WTC11 (cell line): ENCODE data around the gene GRM7.

Source experiments
- ARID4B ChIP-seq: sonication (generic); formaldehyde crosslinking; IDR thresholded peaks from 2 replicates; pipeline ENCODE4 v1.8.0; 2023; ENCODE audit warnings: missing genetic modification reagents, mild to moderate bottlenecking, borderline replicate concordance
- CBFB ChIP-seq: sonication (generic); formaldehyde crosslinking; IDR thresholded peaks from 2 replicates; pipeline ENCODE4 v1.8.1; 2022; ENCODE audit warnings: mild to moderate bottlenecking, low read depth, missing genetic modification reagents
- FOXK1 ChIP-seq: sonication (generic); formaldehyde crosslinking; IDR thresholded peaks from 2 replicates; pipeline ENCODE4 v1.8.0; 2022; ENCODE audit warnings: mild to moderate bottlenecking, moderate library complexity, missing genetic modification reagents
- IRF1 ChIP-seq: sonication (generic); formaldehyde crosslinking; IDR thresholded peaks from 2 replicates; pipeline ENCODE4 v1.8.0; 2023; ENCODE audit warnings: missing genetic modification reagents
- SOX15 ChIP-seq: fragments of 250-450 bp; sonication (Bioruptor Pico); IDR thresholded peaks from 2 replicates; pipeline ENCODE4 v1.9.0; 2021; ENCODE audit warnings: mild to moderate bottlenecking
- SP1 ChIP-seq: sonication (generic); formaldehyde crosslinking; conservative IDR thresholded peaks from 2 replicates; pipeline ENCODE4 v1.8.1; 2022; ENCODE audit warnings: missing genetic modification reagents
- STAT6 ChIP-seq: sonication (generic); formaldehyde crosslinking; conservative IDR thresholded peaks from 2 replicates; pipeline ENCODE4 v1.8.1; 2023; ENCODE audit warnings: mild to moderate bottlenecking, low read depth, missing genetic modification reagents, moderate library complexity
- USF2 ChIP-seq: sonication (generic); formaldehyde crosslinking; IDR thresholded peaks from 2 replicates; pipeline ENCODE4 v1.8.1; 2023; ENCODE audit warnings: mild to moderate bottlenecking, missing genetic modification reagents, moderate library complexity
- TF ChIP-seq, protein P1 (sequence below): fragments of 200-600 bp; IDR thresholded peaks from 2 replicates; pipeline ENCODE4 v1.8.0; 2022; ENCODE audit warnings: antibody characterized with exemption
- TF ChIP-seq, protein P2 (sequence below): sonication (generic); formaldehyde crosslinking; IDR thresholded peaks from 2 replicates; pipeline ENCODE4 v1.8.0; 2022; ENCODE audit warnings: mild to moderate bottlenecking, missing genetic modification reagents

DNA sequence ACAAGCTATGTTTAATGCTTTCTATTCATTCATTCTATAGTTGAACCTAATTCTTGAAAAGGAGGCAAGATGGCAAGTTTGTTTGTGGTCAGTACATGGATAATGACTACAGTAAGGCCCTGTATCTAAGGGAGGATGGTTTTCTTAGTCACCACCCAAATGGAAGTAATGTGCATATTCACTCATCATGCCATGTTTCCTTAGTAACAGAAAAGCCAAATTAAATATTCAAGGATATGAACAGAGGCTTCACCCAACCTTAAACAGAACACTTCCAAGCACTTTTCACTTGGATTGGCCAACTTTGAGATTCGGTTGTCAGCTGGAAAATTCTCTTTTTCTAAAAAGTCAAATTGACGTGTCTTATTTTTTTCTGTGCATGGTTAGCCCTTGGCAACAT lies 835.4 kb downstream of the GRM7 start:
- TF ChIP-seq USF2 (CRISPR knock-in tag) (no peak), CBFB (CRISPR knock-in tag) (no peak), IRF1 (CRISPR knock-in tag) (no peak), STAT6 (no peak), SOX15 (no peak), FOXK1 (no peak), SP1 (no peak), ARID4B (CRISPR knock-in tag) (no peak)
- TF ChIP-seq, protein P1, sequence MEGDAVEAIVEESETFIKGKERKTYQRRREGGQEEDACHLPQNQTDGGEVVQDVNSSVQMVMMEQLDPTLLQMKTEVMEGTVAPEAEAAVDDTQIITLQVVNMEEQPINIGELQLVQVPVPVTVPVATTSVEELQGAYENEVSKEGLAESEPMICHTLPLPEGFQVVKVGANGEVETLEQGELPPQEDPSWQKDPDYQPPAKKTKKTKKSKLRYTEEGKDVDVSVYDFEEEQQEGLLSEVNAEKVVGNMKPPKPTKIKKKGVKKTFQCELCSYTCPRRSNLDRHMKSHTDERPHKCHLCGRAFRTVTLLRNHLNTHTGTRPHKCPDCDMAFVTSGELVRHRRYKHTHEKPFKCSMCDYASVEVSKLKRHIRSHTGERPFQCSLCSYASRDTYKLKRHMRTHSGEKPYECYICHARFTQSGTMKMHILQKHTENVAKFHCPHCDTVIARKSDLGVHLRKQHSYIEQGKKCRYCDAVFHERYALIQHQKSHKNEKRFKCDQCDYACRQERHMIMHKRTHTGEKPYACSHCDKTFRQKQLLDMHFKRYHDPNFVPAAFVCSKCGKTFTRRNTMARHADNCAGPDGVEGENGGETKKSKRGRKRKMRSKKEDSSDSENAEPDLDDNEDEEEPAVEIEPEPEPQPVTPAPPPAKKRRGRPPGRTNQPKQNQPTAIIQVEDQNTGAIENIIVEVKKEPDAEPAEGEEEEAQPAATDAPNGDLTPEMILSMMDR: no peak
- TF ChIP-seq, protein P2, sequence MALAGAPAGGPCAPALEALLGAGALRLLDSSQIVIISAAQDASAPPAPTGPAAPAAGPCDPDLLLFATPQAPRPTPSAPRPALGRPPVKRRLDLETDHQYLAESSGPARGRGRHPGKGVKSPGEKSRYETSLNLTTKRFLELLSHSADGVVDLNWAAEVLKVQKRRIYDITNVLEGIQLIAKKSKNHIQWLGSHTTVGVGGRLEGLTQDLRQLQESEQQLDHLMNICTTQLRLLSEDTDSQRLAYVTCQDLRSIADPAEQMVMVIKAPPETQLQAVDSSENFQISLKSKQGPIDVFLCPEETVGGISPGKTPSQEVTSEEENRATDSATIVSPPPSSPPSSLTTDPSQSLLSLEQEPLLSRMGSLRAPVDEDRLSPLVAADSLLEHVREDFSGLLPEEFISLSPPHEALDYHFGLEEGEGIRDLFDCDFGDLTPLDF (CRISPR knock-in tag): no peak
